GM23338 (cell line): Measurements from ENCODE around the gene B3GALT5. TPM values are rescaled to one million over a fixed set of nuclear protein-coding genes. Genes with fewer than 3 reads are reported as not detected.

Source experiments
- ATAC-seq: fragments of 200-7000 bp; cut with Tn5 transposase; 3 replicates; pipeline ENCODE4 v1.9.1; 2020
- DNase-seq: peaks from one replicate; pipeline ENCODE4 v3.0.0-alpha.2; 2015; ENCODE audit warnings: low spot score
- H2AFZ ChIP-seq: fragments of 200-600 bp; sonication (generic); 2 replicates; pipeline ENCODE4 v1.8.0; 2016; ENCODE audit warnings: antibody characterized with exemption, mild to moderate bottlenecking, moderate library complexity
- H3F3A ChIP-seq: fragments of 200-600 bp; sonication (generic); replicated peaks from 2 replicates; pipeline ENCODE4 v1.8.0; 2017; ENCODE audit warnings: antibody characterized with exemption, mixed run types, low read depth
- H3K27ac ChIP-seq: fragments of 200-600 bp; sonication (generic); 2 replicates; pipeline ENCODE4 v1.6.1; 2016; ENCODE audit warnings: low read depth
- H3K27me3 ChIP-seq: fragments of 200-600 bp; sonication (generic); 2 replicates; pipeline ENCODE4 v1.8.0; 2016; ENCODE audit warnings: mild to moderate bottlenecking, mixed run types, moderate library complexity; ENCODE audit not compliant: insufficient read depth
- H3K36me3 ChIP-seq: fragments of 200-600 bp; sonication (generic); 2 replicates; pipeline ENCODE4 v1.8.0; 2016; ENCODE audit warnings: mild to moderate bottlenecking; ENCODE audit not compliant: insufficient read depth
- H3K4me1 ChIP-seq: fragments of 200-600 bp; sonication (generic); 2 replicates; pipeline ENCODE4 v1.8.0; 2016; ENCODE audit warnings: mild to moderate bottlenecking, moderate library complexity; ENCODE audit not compliant: insufficient read depth
- H3K4me2 ChIP-seq: fragments of 200-600 bp; sonication (generic); 2 replicates; pipeline ENCODE4 v1.7.1; 2017; ENCODE audit warnings: mixed run types
- H3K4me3 ChIP-seq: fragments of 200-600 bp; sonication (generic); 2 replicates; pipeline ENCODE4 v1.6.1; 2016; ENCODE audit warnings: mixed run types
- H3K79me2 ChIP-seq: fragments of 200-600 bp; sonication (generic); replicated peaks from 2 replicates; pipeline ENCODE4 v1.8.0; 2017; ENCODE audit warnings: mild to moderate bottlenecking; ENCODE audit not compliant: insufficient read depth
- H3K9me2 ChIP-seq: fragments of 200-600 bp; sonication (generic); 2 replicates; pipeline ENCODE4 v1.8.0; 2017; ENCODE audit not compliant: insufficient read depth
- H4K20me1 ChIP-seq: fragments of 200-600 bp; sonication (generic); replicated peaks from 2 replicates; pipeline ENCODE4 v1.8.0; 2017; ENCODE audit warnings: mild to moderate bottlenecking; ENCODE audit not compliant: insufficient read depth
- H3K27ac Mint-ChIP-seq: 2 replicates; pipeline ENCODE4 v1.8.0; 2020; ENCODE audit warnings: inconsistent platforms, mild to moderate bottlenecking, moderate library complexity, mixed read lengths
- H3K27me3 Mint-ChIP-seq: 3 replicates; pipeline ENCODE4 v1.8.0; 2022; ENCODE audit warnings: low read depth, mild to moderate bottlenecking, moderate library complexity, mixed read lengths, inconsistent platforms; ENCODE audit not compliant: insufficient read depth, poor library complexity
- H3K36me3 Mint-ChIP-seq: 3 replicates; pipeline ENCODE4 v1.8.0; 2021; ENCODE audit warnings: low read depth, mild to moderate bottlenecking, inconsistent platforms, moderate library complexity, mixed read lengths
- H3K4me1 Mint-ChIP-seq: 3 replicates; pipeline ENCODE4 v1.8.0; 2020; ENCODE audit warnings: mild to moderate bottlenecking, inconsistent platforms, mixed read lengths
- H3K4me3 Mint-ChIP-seq: 3 replicates; pipeline ENCODE4 v1.8.0; 2021; ENCODE audit warnings: moderate library complexity, mild to moderate bottlenecking, inconsistent platforms, mixed read lengths
- H3K9me3 Mint-ChIP-seq: 3 replicates; pipeline ENCODE4 v1.8.0; 2020; ENCODE audit warnings: moderate library complexity, mild to moderate bottlenecking, inconsistent platforms, mixed read lengths
- CREB1 ChIP-seq: fragments of 250-450 bp; sonication (Bioruptor Pico); IDR thresholded peaks from 2 replicates; pipeline ENCODE4 v1.5.0; 2020; ENCODE audit warnings: low read depth, mild to moderate bottlenecking, moderate library complexity
- EZH2 ChIP-seq: fragments of 200-600 bp; sonication (generic); IDR thresholded peaks from one replicate; pipeline ENCODE4 v1.8.0; 2017; ENCODE audit warnings: antibody characterized with exemption, mild to moderate bottlenecking, low read depth; ENCODE audit not compliant: unreplicated experiment
- EZH2phosphoT487 ChIP-seq: fragments of 200-600 bp; sonication (generic); IDR thresholded peaks from one replicate; pipeline ENCODE4 v1.8.1; 2018; ENCODE audit warnings: antibody characterized with exemption; ENCODE audit not compliant: unreplicated experiment
- JUNB ChIP-seq: IDR thresholded peaks from one replicate; pipeline ENCODE4 v1.6.1; 2016; ENCODE audit warnings: antibody characterized with exemption; ENCODE audit not compliant: unreplicated experiment
- NANOG ChIP-seq: IDR thresholded peaks from 2 replicates; pipeline ENCODE4 v1.6.1; 2016; ENCODE audit warnings: antibody characterized with exemption, borderline replicate concordance
- POLR2AphosphoS5 ChIP-seq: IDR thresholded peaks from 2 replicates; pipeline ENCODE4 v1.6.1; 2016; ENCODE audit warnings: antibody characterized with exemption, low read depth
- STAT1 ChIP-seq: IDR thresholded peaks from one replicate; pipeline ENCODE4 v1.6.1; 2016; ENCODE audit warnings: antibody characterized with exemption; ENCODE audit not compliant: unreplicated experiment
- ZNF114 ChIP-seq: fragments of 250-450 bp; sonication (Bioruptor Pico); IDR thresholded peaks from 2 replicates; pipeline ENCODE4 v1.5.0; 2020; ENCODE audit warnings: mild to moderate bottlenecking, moderate library complexity
- ZNF331 ChIP-seq: fragments of 250-450 bp; sonication (Bioruptor Pico); IDR thresholded peaks from 2 replicates; pipeline ENCODE4 v1.5.0; 2020; ENCODE audit warnings: low read depth, mild to moderate bottlenecking, moderate library complexity
- polyA plus RNA-seq: library from polyadenylated mRNA; unstranded; fragments of >200 nt; fragmentation: Nextera tagmentation; extraction: Ambion mirVana; gene quantifications from 2 replicates; pipeline ENCODE4 v1.2.1, GENCODE V29; 2016
- total RNA-seq: library from RNA; depleted of rRNA; stranded (reverse); fragments of >200 nt; shearing (Covaris generic); gene quantifications from 2 replicates; pipeline ENCODE4 v1.2.3, GENCODE V29; 2014
- TF ChIP-seq, protein P1 (sequence below): IDR thresholded peaks from one replicate; pipeline ENCODE4 v1.6.1; 2018; ENCODE audit warnings: antibody characterized with exemption; ENCODE audit not compliant: unreplicated experiment
- TF ChIP-seq, protein P2 (sequence below): IDR thresholded peaks from 2 replicates; pipeline ENCODE4 v1.6.1; 2016; ENCODE audit warnings: antibody characterized with exemption
- TF ChIP-seq, protein P3 (sequence below), 2 experiments: fragments of 200-600 bp in 1 of 2; sonication (generic) in 1 of 2; conservative IDR thresholded peaks; 2 replicates each; pipeline versions ENCODE4 v1.5.1 to v1.6.1; 2016 to 2017; ENCODE audit warnings: antibody characterized with exemption in 2 of 2, low read depth in 2 of 2, mild to moderate bottlenecking in 2 of 2, moderate library complexity in 1 of 2

Gene B3GALT5
- total and polyA plus RNA-seq, 2 experiments from 2014 or later = 6.2 to 37.5 TPM

DNA sequence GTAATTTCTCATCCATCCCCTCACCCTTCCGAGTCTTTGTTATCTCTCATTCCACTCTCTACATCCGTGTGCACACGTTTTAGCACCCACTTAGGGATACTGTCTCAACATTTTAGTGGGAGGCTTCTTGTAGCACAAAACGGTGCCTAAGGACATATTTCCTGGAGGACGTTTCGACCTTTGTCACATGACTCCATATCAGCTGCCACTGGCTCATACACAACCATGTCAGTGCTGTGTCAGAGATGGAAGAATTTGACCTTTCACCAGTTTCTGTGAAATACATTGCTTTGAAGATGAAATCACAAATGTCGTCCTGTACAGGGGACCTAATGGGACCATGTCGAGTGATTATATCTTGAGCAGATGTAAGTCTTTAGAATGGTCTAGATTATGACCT lies 15.6 kb downstream of the B3GALT5 start:
- no peaks in the 10 kb centered on the region; the same call in 1 of the 2 replicates for H3K36me3 ChIP-seq
- no peak overlapping the region for H3K27ac ChIP-seq
- no peak overlapping the region for H3K4me2 ChIP-seq
- no peak for TF ChIP-seq ZNF114 (CRISPR knock-in tag)
- no peak for TF ChIP-seq JUNB
- TF ChIP-seq STAT1 = no peak
- TF ChIP-seq, protein P1, sequence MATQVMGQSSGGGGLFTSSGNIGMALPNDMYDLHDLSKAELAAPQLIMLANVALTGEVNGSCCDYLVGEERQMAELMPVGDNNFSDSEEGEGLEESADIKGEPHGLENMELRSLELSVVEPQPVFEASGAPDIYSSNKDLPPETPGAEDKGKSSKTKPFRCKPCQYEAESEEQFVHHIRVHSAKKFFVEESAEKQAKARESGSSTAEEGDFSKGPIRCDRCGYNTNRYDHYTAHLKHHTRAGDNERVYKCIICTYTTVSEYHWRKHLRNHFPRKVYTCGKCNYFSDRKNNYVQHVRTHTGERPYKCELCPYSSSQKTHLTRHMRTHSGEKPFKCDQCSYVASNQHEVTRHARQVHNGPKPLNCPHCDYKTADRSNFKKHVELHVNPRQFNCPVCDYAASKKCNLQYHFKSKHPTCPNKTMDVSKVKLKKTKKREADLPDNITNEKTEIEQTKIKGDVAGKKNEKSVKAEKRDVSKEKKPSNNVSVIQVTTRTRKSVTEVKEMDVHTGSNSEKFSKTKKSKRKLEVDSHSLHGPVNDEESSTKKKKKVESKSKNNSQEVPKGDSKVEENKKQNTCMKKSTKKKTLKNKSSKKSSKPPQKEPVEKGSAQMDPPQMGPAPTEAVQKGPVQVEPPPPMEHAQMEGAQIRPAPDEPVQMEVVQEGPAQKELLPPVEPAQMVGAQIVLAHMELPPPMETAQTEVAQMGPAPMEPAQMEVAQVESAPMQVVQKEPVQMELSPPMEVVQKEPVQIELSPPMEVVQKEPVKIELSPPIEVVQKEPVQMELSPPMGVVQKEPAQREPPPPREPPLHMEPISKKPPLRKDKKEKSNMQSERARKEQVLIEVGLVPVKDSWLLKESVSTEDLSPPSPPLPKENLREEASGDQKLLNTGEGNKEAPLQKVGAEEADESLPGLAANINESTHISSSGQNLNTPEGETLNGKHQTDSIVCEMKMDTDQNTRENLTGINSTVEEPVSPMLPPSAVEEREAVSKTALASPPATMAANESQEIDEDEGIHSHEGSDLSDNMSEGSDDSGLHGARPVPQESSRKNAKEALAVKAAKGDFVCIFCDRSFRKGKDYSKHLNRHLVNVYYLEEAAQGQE = no peak
- TF ChIP-seq EZH2 = no peak
- H3K79me2 ChIP-seq = peaks cover 100% of the 10 kb centered on the region
- H3K4me3 ChIP-seq = no peak overlapping the region
- H3F3A ChIP-seq = no peaks in the 10 kb centered on the region
- H2AFZ ChIP-seq = no peak overlapping the region
- DNase-seq (no peak), ATAC-seq (no peak)
- no peaks in the 10 kb centered on the region for H3K27me3 ChIP-seq
- Mint-ChIP-seq H3K27me3 (peaks cover 8% of the 10 kb centered on the region), H3K27ac (no peak overlapping the region), H3K9me3 (peaks cover 4% of the 10 kb centered on the region; the same call in 1 of the 3 replicates), H3K4me3 (no peak overlapping the region), H3K36me3 (peaks cover 68% of the 10 kb centered on the region), H3K4me1 (peaks cover 72% of the 10 kb centered on the region)
- no peaks in the 10 kb centered on the region for H4K20me1 ChIP-seq
- H3K4me1 ChIP-seq = peaks cover 49% of the 10 kb centered on the region
- peaks cover 6% of the 10 kb centered on the region; the same call in 1 of the 2 replicates for H3K9me2 ChIP-seq

- H3K4me3 ChIP-seq = no peak overlapping the region
- H3K4me1 Mint-ChIP-seq = peaks cover 69% of the 10 kb centered on the region
- ATAC-seq (no peak), DNase-seq (no peak)
- no peaks in the 10 kb centered on the region for H4K20me1 ChIP-seq
- H3K27ac ChIP-seq = peak overlapping the region; percentile 55; the same call in 1 of the 2 replicates
- peaks cover 47% of the 10 kb centered on the region for H3K4me1 ChIP-seq
- H3K27ac Mint-ChIP-seq = peak overlapping the region; percentile 16; the same call in 1 of the 2 replicates
- peaks cover 59% of the 10 kb centered on the region for H3K36me3 Mint-ChIP-seq
- H3K27me3 Mint-ChIP-seq = peaks cover 10% of the 10 kb centered on the region
- H3K4me2 ChIP-seq = no peak overlapping the region
- H3K27me3 ChIP-seq = no peaks in the 10 kb centered on the region
- H3K9me3 Mint-ChIP-seq = no peaks in the 10 kb centered on the region
- no peak overlapping the region for H2AFZ ChIP-seq
- H3K9me2 ChIP-seq = peaks cover 16% of the 10 kb centered on the region; the same call in 1 of the 2 replicates
- H3K36me3 ChIP-seq = no peaks in the 10 kb centered on the region
- H3K79me2 ChIP-seq = peaks cover 100% of the 10 kb centered on the region
- H3K4me3 Mint-ChIP-seq = no peak overlapping the region
- H3F3A ChIP-seq = no peaks in the 10 kb centered on the region
- TF ChIP-seq JUNB (no peak), NANOG (no peak), CREB1 (CRISPR knock-in tag) (no peak), POLR2AphosphoS5 (no peak), EZH2phosphoT487 (no peak), ZNF114 (CRISPR knock-in tag) (no peak), ZNF331 (no peak), STAT1 (no peak), EZH2 (no peak)
- TF ChIP-seq, protein P2, sequence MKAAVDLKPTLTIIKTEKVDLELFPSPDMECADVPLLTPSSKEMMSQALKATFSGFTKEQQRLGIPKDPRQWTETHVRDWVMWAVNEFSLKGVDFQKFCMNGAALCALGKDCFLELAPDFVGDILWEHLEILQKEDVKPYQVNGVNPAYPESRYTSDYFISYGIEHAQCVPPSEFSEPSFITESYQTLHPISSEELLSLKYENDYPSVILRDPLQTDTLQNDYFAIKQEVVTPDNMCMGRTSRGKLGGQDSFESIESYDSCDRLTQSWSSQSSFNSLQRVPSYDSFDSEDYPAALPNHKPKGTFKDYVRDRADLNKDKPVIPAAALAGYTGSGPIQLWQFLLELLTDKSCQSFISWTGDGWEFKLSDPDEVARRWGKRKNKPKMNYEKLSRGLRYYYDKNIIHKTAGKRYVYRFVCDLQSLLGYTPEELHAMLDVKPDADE = no peak
- TF ChIP-seq, protein P3, sequence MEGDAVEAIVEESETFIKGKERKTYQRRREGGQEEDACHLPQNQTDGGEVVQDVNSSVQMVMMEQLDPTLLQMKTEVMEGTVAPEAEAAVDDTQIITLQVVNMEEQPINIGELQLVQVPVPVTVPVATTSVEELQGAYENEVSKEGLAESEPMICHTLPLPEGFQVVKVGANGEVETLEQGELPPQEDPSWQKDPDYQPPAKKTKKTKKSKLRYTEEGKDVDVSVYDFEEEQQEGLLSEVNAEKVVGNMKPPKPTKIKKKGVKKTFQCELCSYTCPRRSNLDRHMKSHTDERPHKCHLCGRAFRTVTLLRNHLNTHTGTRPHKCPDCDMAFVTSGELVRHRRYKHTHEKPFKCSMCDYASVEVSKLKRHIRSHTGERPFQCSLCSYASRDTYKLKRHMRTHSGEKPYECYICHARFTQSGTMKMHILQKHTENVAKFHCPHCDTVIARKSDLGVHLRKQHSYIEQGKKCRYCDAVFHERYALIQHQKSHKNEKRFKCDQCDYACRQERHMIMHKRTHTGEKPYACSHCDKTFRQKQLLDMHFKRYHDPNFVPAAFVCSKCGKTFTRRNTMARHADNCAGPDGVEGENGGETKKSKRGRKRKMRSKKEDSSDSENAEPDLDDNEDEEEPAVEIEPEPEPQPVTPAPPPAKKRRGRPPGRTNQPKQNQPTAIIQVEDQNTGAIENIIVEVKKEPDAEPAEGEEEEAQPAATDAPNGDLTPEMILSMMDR (conservative IDR thresholded peaks at IDR 0.05; ENCODE audit: low read depth in 2 of 2) = no peak
- TF ChIP-seq, protein P1 = no peak
These were observed 17.5 kb downstream of the B3GALT5 start for GRCh38 chr21:39630191-39630591.
